Measurements from ENCODE around the gene ADCY7. TPM values are rescaled to one million over a fixed set of nuclear protein-coding genes. Genes with fewer than 3 reads are reported as not detected.
A peak's percentile ranks its signal among the peaks of the same experiment; 100 is the strongest.

The ADCY7 gene
- total and polyA plus RNA-seq, 10 donors, result 9.8 to 158 (median 99.2) TPM

- Histone ChIP-seq H3K36me3 (peaks cover 0 to 100% (median 71%) of the 10 kb centered on the region in 6 donors), H3K27me3 (replicated peaks in 1 of 7) (no peaks in the 10 kb centered on the region), H3K27ac (no peak overlapping the region), H3K4me3 (no peak overlapping the region), H3K9me3 (no peaks in the 10 kb centered on the region), H3K4me1 (peaks cover 0 to 26% (median 7%) of the 10 kb centered on the region in 6 donors)
- 93 to 97% (median 95%) methylated on average over 15 to 21 of the region's 21 CpGs for WGBS, 5 donors
- intact Hi-C loops (cut with DNase I; ENCODE audit: low total_unique reads), result no loop called here
- peak; percentile 74 for DNase-seq
- TF ChIP-seq POLR2AphosphoS5 (IDR thresholded peaks at IDR 0.05), result no peak
- TF ChIP-seq POLR2A (IDR thresholded peaks at IDR 0.05), result no peak
- no peak for TF ChIP-seq CTCF (IDR thresholded peaks at IDR 0.05 in 8 of 11, conservative IDR thresholded peaks at IDR 0.05 in 3 of 11)
Observed at GRCh38 chr16:50305441-50306061, 39.2 kb downstream of the ADCY7 start.

- Histone ChIP-seq H3K4me1 (peaks cover 0 to 33% (median 12%) of the 10 kb centered on the region in 6 donors), H3K9me3 (no peaks in the 10 kb centered on the region), H3K27me3 (replicated peaks in 1 of 7) (no peaks in the 10 kb centered on the region), H3K27ac (no peak overlapping the region), H3K4me3 (no peak overlapping the region), H3K36me3 (peaks cover 0 to 100% (median 67%) of the 10 kb centered on the region in 6 donors)
- no peak for TF ChIP-seq POLR2AphosphoS5 (IDR thresholded peaks at IDR 0.05)
- TF ChIP-seq POLR2A (IDR thresholded peaks at IDR 0.05), result no peak
- TF ChIP-seq CTCF (IDR thresholded peaks at IDR 0.05 in 8 of 11, conservative IDR thresholded peaks at IDR 0.05 in 3 of 11), result no peak
- 71 to 87% (median 79%) methylated on average over 9 of the region's 9 CpGs for WGBS, 5 donors
- DNase-seq, result peak; percentile 52
- intact Hi-C loops (cut with DNase I; ENCODE audit: low total_unique reads), result no loop called here
Observed at GRCh38 chr16:50306287-50306686, 39.9 kb downstream of the ADCY7 start.

GRCh38 chr16:50308237-50308965 is 42.0 kb downstream of the ADCY7 start:
- 93 to 95% (median 93%) methylated on average over 4 to 18 of the region's 18 CpGs for WGBS, 5 donors
- H3K27me3 ChIP-seq (replicated peaks in 1 of 7), result no peaks in the 10 kb centered on the region
- peaks cover 0 to 100% (median 68%) of the 10 kb centered on the region in 6 donors for H3K36me3 ChIP-seq
- no peak overlapping the region for H3K4me3 ChIP-seq
- peaks cover 0 to 42% (median 12%) of the 10 kb centered on the region in 6 donors for H3K4me1 ChIP-seq
- peak; percentile 70 for DNase-seq
- H3K9me3 ChIP-seq, result no peaks in the 10 kb centered on the region
- H3K27ac ChIP-seq, result peak overlapping the region in 1 of 8 donors; percentile 21
- no peak for TF ChIP-seq POLR2A (IDR thresholded peaks at IDR 0.05)
- no peak for TF ChIP-seq CTCF (IDR thresholded peaks at IDR 0.05 in 8 of 11, conservative IDR thresholded peaks at IDR 0.05 in 3 of 11)
- TF ChIP-seq POLR2AphosphoS5 (IDR thresholded peaks at IDR 0.05), result peak in 2 of 3 donors; percentile 18 to 56
- intact Hi-C loops (cut with DNase I; ENCODE audit: low total_unique reads), result no loop called here

GRCh38 chr16:50309156-50309526 is 42.8 kb downstream of the ADCY7 start:
- no peak for DNase-seq
- no peak overlapping the region for H3K4me3 ChIP-seq
- intact Hi-C loops (cut with DNase I; ENCODE audit: low total_unique reads), result no loop called here

More at GRCh38 chr16:50309156-50309526, 42.8 kb downstream of the ADCY7 start:
- peaks cover 0 to 44% (median 19%) of the 10 kb centered on the region in 6 donors for H3K4me1 ChIP-seq
- 88 to 96% (median 93%) methylated on average over 11 of the region's 11 CpGs for WGBS, 5 donors
- no peaks in the 10 kb centered on the region for H3K27me3 ChIP-seq (replicated peaks in 1 of 7)
- H3K27ac ChIP-seq, result peak overlapping the region in 1 of 8 donors; percentile 54
- no peaks in the 10 kb centered on the region for H3K9me3 ChIP-seq
- H3K36me3 ChIP-seq, result peaks cover 0 to 100% (median 71%) of the 10 kb centered on the region in 6 donors
- TF ChIP-seq POLR2AphosphoS5 (IDR thresholded peaks at IDR 0.05) (no peak), POLR2A (IDR thresholded peaks at IDR 0.05) (no peak), CTCF (IDR thresholded peaks at IDR 0.05 in 8 of 11, conservative IDR thresholded peaks at IDR 0.05 in 3 of 11) (no peak)
